OCI-LY3 (cell line): Measurements from ENCODE around the gene GVQW3.

Source experiments
- H2AFZ ChIP-seq: fragments of 200-600, 300-600 bp; shearing (Covaris generic); 2 replicates; pipeline ENCODE4 v1.6.0; 2014; ENCODE audit warnings: antibody characterized with exemption, low read depth, low read length
- H3K27ac ChIP-seq: fragments of 200-600, 300-600 bp; sonication (generic); 2 replicates; pipeline ENCODE4 v1.5.1; 2014; ENCODE audit warnings: mild to moderate bottlenecking, low read length, moderate library complexity, mixed read lengths
- H3K27me3 ChIP-seq: fragments of 200-600, 300-600 bp; sonication (generic); 2 replicates; pipeline ENCODE4 v1.6.1; 2014; ENCODE audit warnings: low read depth, low read length, mixed read lengths
- H3K36me3 ChIP-seq: fragments of 200-600, 300-600 bp; sonication (generic); replicated peaks from 2 replicates; pipeline ENCODE3; 2014; ENCODE audit warnings: low read depth, low read length, mixed read lengths
- H3K4me1 ChIP-seq: fragments of 300-600, 200-600 bp; sonication (generic); 2 replicates; pipeline ENCODE4 v1.6.1; 2014; ENCODE audit warnings: low read length, mixed read lengths
- H3K4me2 ChIP-seq: fragments of 200-600, 300-600 bp; sonication (generic); 2 replicates; pipeline ENCODE4 v1.6.1; 2014; ENCODE audit warnings: low read length, mixed read lengths
- H3K4me3 ChIP-seq: fragments of 300-600, 200-600 bp; sonication (generic); 2 replicates; pipeline ENCODE4 v1.5.1; 2014; ENCODE audit warnings: antibody characterized with exemption, mild to moderate bottlenecking, low read length, moderate library complexity
- H3K79me2 ChIP-seq: fragments of 300-600, 200-600 bp; shearing (Covaris generic); 2 replicates; pipeline ENCODE4 v1.6.1; 2014; ENCODE audit warnings: mild to moderate bottlenecking, low read length, mixed read lengths
- H3K9ac ChIP-seq: fragments of 300-600, 200-600 bp; shearing (Covaris generic); 2 replicates; pipeline ENCODE4 v1.6.0; 2014; ENCODE audit warnings: mild to moderate bottlenecking, low read length, moderate library complexity
- H3K9me3 ChIP-seq: fragments of 200-600, 300-600 bp; shearing (Covaris generic); 2 replicates; pipeline ENCODE4 v1.6.1; 2014; ENCODE audit warnings: low read length, mixed read lengths; ENCODE audit not compliant: insufficient read depth
- H4K20me1 ChIP-seq: fragments of 200-600, 300-600 bp; sonication (generic); 2 replicates; pipeline ENCODE4 v1.6.1; 2016; ENCODE audit warnings: low read length, mixed read lengths; ENCODE audit not compliant: insufficient read depth
- EZH2phosphoT487 ChIP-seq: fragments of 200-600 bp; shearing (Covaris generic); IDR thresholded peaks from 2 replicates; pipeline ENCODE4 v1.6.1; 2018; ENCODE audit warnings: antibody characterized with exemption, mixed run types, low read depth
- TF ChIP-seq, protein P1 (sequence below): fragments of 200-600, 300-600 bp; sonication (generic); IDR thresholded peaks from 2 replicates; pipeline ENCODE4 v1.5.1; 2014; ENCODE audit warnings: antibody characterized with exemption, low read length, low read depth

The GVQW3 gene

GRCh38 chr11:76337469-76337868, 43.7 kb upstream of the GVQW3 start:
- no peak overlapping the region for H2AFZ ChIP-seq
- no peak overlapping the region for H3K27ac ChIP-seq
- TF ChIP-seq, protein P1, sequence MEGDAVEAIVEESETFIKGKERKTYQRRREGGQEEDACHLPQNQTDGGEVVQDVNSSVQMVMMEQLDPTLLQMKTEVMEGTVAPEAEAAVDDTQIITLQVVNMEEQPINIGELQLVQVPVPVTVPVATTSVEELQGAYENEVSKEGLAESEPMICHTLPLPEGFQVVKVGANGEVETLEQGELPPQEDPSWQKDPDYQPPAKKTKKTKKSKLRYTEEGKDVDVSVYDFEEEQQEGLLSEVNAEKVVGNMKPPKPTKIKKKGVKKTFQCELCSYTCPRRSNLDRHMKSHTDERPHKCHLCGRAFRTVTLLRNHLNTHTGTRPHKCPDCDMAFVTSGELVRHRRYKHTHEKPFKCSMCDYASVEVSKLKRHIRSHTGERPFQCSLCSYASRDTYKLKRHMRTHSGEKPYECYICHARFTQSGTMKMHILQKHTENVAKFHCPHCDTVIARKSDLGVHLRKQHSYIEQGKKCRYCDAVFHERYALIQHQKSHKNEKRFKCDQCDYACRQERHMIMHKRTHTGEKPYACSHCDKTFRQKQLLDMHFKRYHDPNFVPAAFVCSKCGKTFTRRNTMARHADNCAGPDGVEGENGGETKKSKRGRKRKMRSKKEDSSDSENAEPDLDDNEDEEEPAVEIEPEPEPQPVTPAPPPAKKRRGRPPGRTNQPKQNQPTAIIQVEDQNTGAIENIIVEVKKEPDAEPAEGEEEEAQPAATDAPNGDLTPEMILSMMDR: no peak
- no peak for TF ChIP-seq EZH2phosphoT487

GRCh38 chr11:76337923-76338322, 43.2 kb upstream of the GVQW3 start:
- no peaks in the 10 kb centered on the region for H3K27me3 ChIP-seq
- no peak overlapping the region for H3K4me3 ChIP-seq
- no peaks in the 10 kb centered on the region for H4K20me1 ChIP-seq
- no peak overlapping the region for H3K9ac ChIP-seq
- H3K4me1 ChIP-seq: peaks cover 14% of the 10 kb centered on the region; the same call in 1 of the 2 replicates
- H3K9me3 ChIP-seq: peaks cover 27% of the 10 kb centered on the region; the same call in 1 of the 2 replicates
- no peak for TF ChIP-seq EZH2phosphoT487
- TF ChIP-seq, protein P1: no peak
- no peak overlapping the region for H2AFZ ChIP-seq
- no peak overlapping the region for H3K4me2 ChIP-seq
- no peaks in the 10 kb centered on the region for H3K36me3 ChIP-seq
- H3K79me2 ChIP-seq: no peaks in the 10 kb centered on the region
- no peak overlapping the region for H3K27ac ChIP-seq

More at GRCh38 chr11:76337469-76337868, 43.7 kb upstream of the GVQW3 start:
- Histone ChIP-seq H3K4me3 (no peak overlapping the region), H3K9me3 (peaks cover 27% of the 10 kb centered on the region; the same call in 1 of the 2 replicates), H3K27me3 (no peaks in the 10 kb centered on the region), H4K20me1 (no peaks in the 10 kb centered on the region), H3K4me2 (no peak overlapping the region), H3K79me2 (no peaks in the 10 kb centered on the region), H3K9ac (no peak overlapping the region), H3K36me3 (no peaks in the 10 kb centered on the region), H3K4me1 (peaks cover 14% of the 10 kb centered on the region; the same call in 1 of the 2 replicates)

DNA sequence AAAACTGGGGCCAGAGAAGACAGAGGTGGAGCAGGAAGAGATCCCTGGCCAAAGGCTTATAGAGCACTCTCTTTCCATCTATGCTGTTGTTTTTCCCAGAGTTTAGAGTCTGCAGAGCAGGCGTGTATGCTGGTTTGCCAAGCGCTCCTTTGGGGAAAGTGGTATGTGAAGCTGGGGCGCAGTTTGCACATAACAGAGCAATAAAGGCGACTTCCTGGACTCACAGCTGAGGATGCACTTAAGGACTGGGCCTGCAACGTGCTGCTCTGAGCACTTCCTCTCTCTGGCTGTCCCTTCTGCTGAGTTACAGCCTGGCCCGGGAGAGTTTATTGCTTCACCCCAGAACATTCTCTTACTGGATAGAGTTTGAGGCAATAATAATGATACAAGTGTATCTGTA, 41.9 kb upstream of the GVQW3 start:
- Histone ChIP-seq H4K20me1 (no peaks in the 10 kb centered on the region), H3K27ac (no peak overlapping the region), H3K27me3 (no peaks in the 10 kb centered on the region), H3K4me1 (peaks cover 14% of the 10 kb centered on the region; the same call in 1 of the 2 replicates), H3K4me3 (no peak overlapping the region), H3K36me3 (no peaks in the 10 kb centered on the region), H3K9ac (no peak overlapping the region), H2AFZ (no peak overlapping the region), H3K4me2 (no peak overlapping the region), H3K79me2 (no peaks in the 10 kb centered on the region), H3K9me3 (peaks cover 24% of the 10 kb centered on the region; the same call in 1 of the 2 replicates)
- TF ChIP-seq, protein P1: no peak
- TF ChIP-seq EZH2phosphoT487: no peak

DNA sequence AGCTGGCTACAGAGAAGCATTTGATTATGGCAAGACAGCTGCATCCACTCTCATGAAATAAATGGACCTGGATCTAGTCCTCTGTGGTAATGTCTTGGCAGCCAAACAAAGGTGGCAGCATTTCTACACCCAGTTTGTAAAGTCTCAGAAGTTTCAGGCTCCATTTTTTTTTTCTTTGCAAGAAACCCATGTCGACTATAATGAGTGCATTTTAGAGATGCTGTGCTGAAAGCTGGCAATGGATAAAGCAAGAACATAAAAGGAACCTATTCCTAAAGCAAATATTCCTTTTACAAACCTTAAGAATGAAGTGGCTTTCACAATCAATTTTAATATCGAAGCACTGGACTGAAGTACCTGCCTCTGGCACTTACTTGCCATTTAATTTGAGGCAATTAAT, 33.7 kb upstream of the GVQW3 start:
- Histone ChIP-seq H2AFZ (no peak overlapping the region), H3K36me3 (peaks cover 3% of the 10 kb centered on the region), H3K4me2 (no peak overlapping the region), H3K9me3 (no peaks in the 10 kb centered on the region), H3K4me1 (no peaks in the 10 kb centered on the region), H3K27me3 (no peaks in the 10 kb centered on the region), H3K4me3 (no peak overlapping the region), H3K27ac (no peak overlapping the region), H3K79me2 (no peaks in the 10 kb centered on the region), H3K9ac (no peak overlapping the region), H4K20me1 (no peaks in the 10 kb centered on the region)
- no peak for TF ChIP-seq EZH2phosphoT487
- TF ChIP-seq, protein P1: peak; percentile 16; the same call in 1 of the 2 replicates
